B cell (primary cell): ENCODE measurements around the gene BARHL1. TPM values are rescaled to one million over a fixed set of nuclear protein-coding genes. Genes with fewer than 3 reads are reported as not detected.

Experiments used
- ATAC-seq: fragments of 200-7000 bp; cut with Tn5 transposase; one replicate; pipeline ENCODE4 v1.10.0; 2021; ENCODE audit warnings: low read depth, mild to moderate bottlenecking, moderate number of reproducible peaks, moderate library complexity
- CTCF ChIA-PET: fragments of 350-600 bp; sonication (Branson Sonifier 250); formaldehyde crosslinking; loops from one replicate; lab custom pipeline; 2021; ENCODE audit warnings: antibody characterized with exemption, inconsistent platforms; lab: Charles Lee
- POLR2A ChIA-PET: fragments of 350-600 bp; sonication (Branson Sonifier 250); formaldehyde crosslinking; loops from one replicate; lab custom pipeline; 2021; ENCODE audit warnings: antibody characterized with exemption; lab: Charles Lee
- DNase-seq: peaks from one replicate; pipeline ENCODE4 v3.0.0; 2013
- H2AFZ ChIP-seq: 2 replicates; pipeline ENCODE4 v1.6.1; 2012; ENCODE audit warnings: mild to moderate bottlenecking, low read depth, low read length; ENCODE audit not compliant: insufficient read depth, poor library complexity, severe bottlenecking
- H3K27ac ChIP-seq, 2 donors: 1 replicate in 1 of 2; 2 replicates in 1 of 2; pipeline ENCODE4 v1.5.1; 2012 to 2013; ENCODE audit warnings: low read length in 2 of 2, mild to moderate bottlenecking in 2 of 2, moderate library complexity in 1 of 2
- H3K27me3 ChIP-seq, 4 experiments: fragments of 200-600 bp in 1 of 4; sonication (generic) in 1 of 4; replicated peaks in 1 of 4; 1 replicate in 2 of 4; 2 replicates in 2 of 4; pipeline versions ENCODE4 v1.6.1 to v1.7.0; 2013 to 2016; ENCODE audit warnings: low read length in 3 of 4, mild to moderate bottlenecking in 2 of 4, mixed read lengths in 1 of 4, moderate library complexity in 1 of 4; ENCODE audit not compliant: insufficient read depth in 4 of 4, control insufficient read depth in 3 of 4; ENCODE audit errors: control extremely low read depth in 1 of 4
- H3K36me3 ChIP-seq, 2 experiments: replicated peaks in 1 of 2; 1 replicate in 1 of 2; 2 replicates in 1 of 2; pipeline versions ENCODE4 v1.6.1 to v1.7.1; 2013; ENCODE audit warnings: low read length in 1 of 2; ENCODE audit not compliant: insufficient read depth in 2 of 2, control insufficient read depth in 1 of 2; ENCODE audit errors: control extremely low read depth in 1 of 2, extremely low read depth in 1 of 2
- H3K4me1 ChIP-seq, 2 donors: fragments of 200-600 bp in 1 of 2; sonication (generic) in 1 of 2; 1 replicate in 1 of 2; 2 replicates in 1 of 2; pipeline versions ENCODE4 v1.5.1 to v1.6.1; 2013 to 2017; ENCODE audit warnings: low read length in 2 of 2; ENCODE audit not compliant: control insufficient read depth in 2 of 2, insufficient read depth in 2 of 2
- H3K4me2 ChIP-seq: replicated peaks from 2 replicates; pipeline ENCODE3; 2012; ENCODE audit warnings: mild to moderate bottlenecking, low read depth, low read length; ENCODE audit not compliant: poor library complexity, severe bottlenecking
- H3K4me3 ChIP-seq, 5 experiments: fragments of 200-600 bp in 1 of 5; sonication (generic) in 1 of 5; 1 replicate in 3 of 5; 2 replicates in 2 of 5; pipeline versions ENCODE4 v1.5.1 to v1.7.0; 2011 to 2016; ENCODE audit warnings: low read length in 4 of 5, mild to moderate bottlenecking in 4 of 5, low read depth in 2 of 5, control low read depth in 1 of 5, moderate library complexity in 1 of 5; ENCODE audit not compliant: insufficient read depth in 1 of 5; ENCODE audit errors: control extremely low read depth in 1 of 5, extremely low read depth in 1 of 5
- H3K79me2 ChIP-seq: fragments of 200-600 bp; sonication (generic); one replicate; pipeline ENCODE4 v1.6.0; 2016; ENCODE audit warnings: low read length; ENCODE audit not compliant: control insufficient read depth, insufficient read depth
- H3K9ac ChIP-seq: fragments of 200-600 bp; sonication (generic); 2 replicates; pipeline ENCODE4 v1.6.1; 2017; ENCODE audit warnings: mild to moderate bottlenecking, low read length, moderate library complexity
- H3K9me3 ChIP-seq, 3 donors: one replicate each; pipeline versions ENCODE4 v1.6.1 to v1.7.1; 2013; ENCODE audit warnings: low read length in 2 of 3; ENCODE audit not compliant: control insufficient read depth in 2 of 3, insufficient read depth in 1 of 3; ENCODE audit errors: control extremely low read depth in 1 of 3
- H4K20me1 ChIP-seq: 2 replicates; pipeline ENCODE4 v1.6.0; 2012; ENCODE audit warnings: mild to moderate bottlenecking, low read length; ENCODE audit not compliant: insufficient read depth, control insufficient read depth, poor library complexity, severe bottlenecking
- H3K27ac Mint-ChIP-seq: one replicate; pipeline ENCODE4 v1.8.0; 2021; ENCODE audit warnings: mixed read lengths
- H3K27me3 Mint-ChIP-seq: one replicate; pipeline ENCODE4 v1.8.0; 2021; ENCODE audit warnings: mixed read lengths
- H3K4me1 Mint-ChIP-seq: one replicate; pipeline ENCODE4 v1.8.0; 2021; ENCODE audit warnings: mixed read lengths
- H3K4me3 Mint-ChIP-seq: one replicate; pipeline ENCODE4 v1.8.0; 2021; ENCODE audit warnings: mixed read lengths
- H3K9me3 Mint-ChIP-seq: one replicate; pipeline ENCODE4 v1.8.0; 2022; ENCODE audit warnings: mixed read lengths; ENCODE audit not compliant: insufficient read depth
- EZH2 ChIP-seq: IDR thresholded peaks from 2 replicates; pipeline ENCODE4 v1.6.1; 2012; ENCODE audit warnings: borderline replicate concordance, low read depth, mild to moderate bottlenecking, moderate library complexity, low read length; ENCODE audit not compliant: insufficient read depth, poor library complexity, severe bottlenecking
- WGBS: methylation state at CpG from one replicate; pipeline ENCODE4 v1.1.5; 2013; ENCODE audit warnings: missing lambda C conversion rate; ENCODE audit not compliant: insufficient coverage; 5-methylcytosine and 5-hydroxymethylcytosine counted together
- intact Hi-C: fragments of 100-400 bp; cut with micrococcal nuclease; formaldehyde crosslinking; loops from one replicate; pipeline ENCODE4 v1.10.0; 2022
- polyA plus RNA-seq: library from polyadenylated mRNA; depleted of rRNA; stranded (reverse); fragments of >200 nt; gene quantifications from 2 replicates; pipeline ENCODE4 v1.2.3, GENCODE V29; 2012
- total RNA-seq, 2 donors: library from RNA; stranded (reverse); fragments of 120-200 nt in 1 of 2; gene quantifications; 1 replicate in 1 of 2; 2 replicates in 1 of 2; pipeline versions ENCODE4 v1.2.3 to v1.2.4, GENCODE V29; 2013 to 2022
- TF ChIP-seq, protein P1 (sequence below): fragments of 200-600 bp; IDR thresholded peaks from one replicate; pipeline ENCODE4 v1.8.0; 2022; ENCODE audit warnings: antibody characterized with exemption, mild to moderate bottlenecking

The BARHL1 gene
- total and polyA plus RNA-seq, 2 donors (not counting 1 experiment from before 2014, with no cell fraction given) = not detected

DNA sequence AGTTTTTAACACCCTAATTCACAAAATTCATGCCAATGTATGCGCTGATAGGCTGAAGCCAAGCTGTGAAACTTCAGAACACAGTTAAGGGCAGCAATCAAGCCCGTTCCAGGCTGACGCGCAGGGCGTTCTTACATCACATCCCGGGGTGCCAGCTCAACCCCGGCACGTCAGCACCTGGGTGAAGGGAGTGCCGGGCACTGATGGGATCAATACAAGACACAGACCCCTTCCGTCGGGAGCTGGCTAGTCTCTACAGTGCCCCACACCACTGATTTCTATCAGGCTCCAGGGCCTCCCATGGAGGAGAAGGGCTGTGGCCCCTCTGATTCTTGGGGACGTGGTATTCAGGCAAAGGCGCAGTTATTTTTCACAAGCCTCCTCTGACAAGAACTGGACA is 12.0 kb downstream of the BARHL1 start:
- WGBS = 95% methylated on average over 13 of the region's 13 CpGs
- intact Hi-C loops = no loop called here
- Mint-ChIP-seq H3K9me3 (no peaks in the 10 kb centered on the region), H3K4me3 (no peak overlapping the region), H3K27ac (no peak overlapping the region), H3K4me1 (peaks cover 8% of the 10 kb centered on the region), H3K27me3 (peaks cover 28% of the 10 kb centered on the region)
- Histone ChIP-seq H2AFZ (no peak overlapping the region), H3K27me3 (peaks cover 0 to 28% (median 13%) of the 10 kb centered on the region in 4 experiments), H3K36me3 (peaks cover 0 to 21% of the 10 kb centered on the region in 2 experiments), H3K27ac (no peak overlapping the region), H3K4me1 (peaks cover 2 to 3% of the 10 kb centered on the region in 2 donors), H3K79me2 (no peaks in the 10 kb centered on the region), H3K9me3 (peaks cover 0 to 4% (median 0%) of the 10 kb centered on the region in 3 donors), H4K20me1 (peaks cover 12% of the 10 kb centered on the region), H3K9ac (no peak overlapping the region), H3K4me2 (no peak overlapping the region), H3K4me3 (no peak overlapping the region)
- POLR2A ChIA-PET = no interaction called here
- DNase-seq (no peak), ATAC-seq (no peak)
- CTCF ChIA-PET = no interaction called here
- TF ChIP-seq, protein P1, sequence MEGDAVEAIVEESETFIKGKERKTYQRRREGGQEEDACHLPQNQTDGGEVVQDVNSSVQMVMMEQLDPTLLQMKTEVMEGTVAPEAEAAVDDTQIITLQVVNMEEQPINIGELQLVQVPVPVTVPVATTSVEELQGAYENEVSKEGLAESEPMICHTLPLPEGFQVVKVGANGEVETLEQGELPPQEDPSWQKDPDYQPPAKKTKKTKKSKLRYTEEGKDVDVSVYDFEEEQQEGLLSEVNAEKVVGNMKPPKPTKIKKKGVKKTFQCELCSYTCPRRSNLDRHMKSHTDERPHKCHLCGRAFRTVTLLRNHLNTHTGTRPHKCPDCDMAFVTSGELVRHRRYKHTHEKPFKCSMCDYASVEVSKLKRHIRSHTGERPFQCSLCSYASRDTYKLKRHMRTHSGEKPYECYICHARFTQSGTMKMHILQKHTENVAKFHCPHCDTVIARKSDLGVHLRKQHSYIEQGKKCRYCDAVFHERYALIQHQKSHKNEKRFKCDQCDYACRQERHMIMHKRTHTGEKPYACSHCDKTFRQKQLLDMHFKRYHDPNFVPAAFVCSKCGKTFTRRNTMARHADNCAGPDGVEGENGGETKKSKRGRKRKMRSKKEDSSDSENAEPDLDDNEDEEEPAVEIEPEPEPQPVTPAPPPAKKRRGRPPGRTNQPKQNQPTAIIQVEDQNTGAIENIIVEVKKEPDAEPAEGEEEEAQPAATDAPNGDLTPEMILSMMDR = no peak
- no peak for TF ChIP-seq EZH2

DNA sequence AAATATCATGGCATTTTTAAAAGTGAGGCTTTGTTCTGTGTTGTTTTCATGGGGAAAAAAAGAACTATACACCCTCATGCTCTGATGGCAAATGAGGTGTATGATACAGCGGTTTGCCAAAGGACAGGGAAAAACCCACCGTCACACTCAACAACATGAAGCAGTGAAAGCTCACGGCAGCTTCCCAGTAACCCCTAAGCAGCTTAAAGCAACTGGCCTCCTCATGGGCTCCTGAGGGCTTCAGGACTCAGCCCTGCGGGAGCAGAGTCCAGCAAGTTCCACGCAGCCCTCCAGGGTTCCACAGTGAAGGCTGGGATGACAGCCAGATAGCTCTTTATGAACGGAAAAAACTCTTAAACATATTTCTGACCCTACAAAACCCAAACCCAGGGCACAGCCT is 12.9 kb downstream of the BARHL1 start:
- Mint-ChIP-seq H3K9me3 (no peaks in the 10 kb centered on the region), H3K4me1 (peaks cover 5% of the 10 kb centered on the region), H3K4me3 (no peak overlapping the region), H3K27me3 (peaks cover 28% of the 10 kb centered on the region), H3K27ac (no peak overlapping the region)
- Histone ChIP-seq H3K27ac (no peak overlapping the region), H3K9ac (no peak overlapping the region), H3K27me3 (peaks cover 0 to 19% (median 9%) of the 10 kb centered on the region in 4 experiments), H4K20me1 (peaks cover 16% of the 10 kb centered on the region), H3K36me3 (peaks cover 0 to 21% of the 10 kb centered on the region in 2 experiments), H3K4me1 (peaks cover 0 to 2% of the 10 kb centered on the region in 2 donors), H3K4me3 (no peak overlapping the region), H3K9me3 (no peaks in the 10 kb centered on the region), H3K4me2 (no peak overlapping the region), H2AFZ (no peak overlapping the region), H3K79me2 (no peaks in the 10 kb centered on the region)
- 100% methylated on average over 4 of the region's 6 CpGs for WGBS
- TF ChIP-seq EZH2 = no peak
- TF ChIP-seq, protein P1 = no peak
- intact Hi-C loops = no loop called here
- ChIA-PET POLR2A (no interaction called here), CTCF (no interaction called here)
- DNase-seq (no peak), ATAC-seq (no peak)
